Prostate gland (tissue), 2 donors: ENCODE results near the gene MADD. TPM values are rescaled to one million over a fixed set of nuclear protein-coding genes. Genes with fewer than 3 reads are reported as not detected.

Experiments
- DNase-seq: peaks from one replicate; pipeline ENCODE4 v3.0.0-alpha.2; 2019; ENCODE audit warnings: low spot score
- H3K27ac ChIP-seq, 2 donors: fragments of 200-600 bp; sonication (generic); 2 replicates each; pipeline ENCODE4 v1.5.1; 2017 to 2019
- H3K27me3 ChIP-seq: fragments of 200-600 bp; sonication (generic); replicated peaks from 2 replicates; pipeline ENCODE4 v1.5.1; 2019; ENCODE audit not compliant: insufficient read depth
- H3K36me3 ChIP-seq, 2 donors: fragments of 200-600 bp; sonication (generic); 1 replicate in 1 of 2; 2 replicates in 1 of 2; pipeline versions ENCODE4 v1.5.1 to v1.8.1; 2017 to 2019
- H3K4me1 ChIP-seq: fragments of 200-600 bp; sonication (generic); replicated peaks from 2 replicates; pipeline ENCODE4 v1.5.1; 2019
- H3K4me3 ChIP-seq, 2 donors: fragments of 200-600 bp; sonication (generic); 2 replicates each; pipeline ENCODE4 v1.5.1; 2017 to 2019
- H3K9me3 ChIP-seq: fragments of 200-600 bp; sonication (generic); 2 replicates; pipeline ENCODE4 v1.5.1; 2017
- CTCF ChIP-seq, 4 experiments: fragments of 200-600 bp in 2 of 4; fragments of 450-650 bp in 2 of 4; sonication (generic) in 2 of 4; IDR thresholded peaks; 1 replicate in 3 of 4; 2 replicates in 1 of 4; pipeline ENCODE4 v1.5.1; 2016 to 2019; ENCODE audit warnings: antibody characterized with exemption in 4 of 4, mild to moderate bottlenecking in 2 of 4, moderate library complexity in 2 of 4
- POLR2A ChIP-seq: fragments of 450-650 bp; IDR thresholded peaks from one replicate; pipeline ENCODE4 v1.6.1; 2016; ENCODE audit warnings: antibody characterized with exemption, mild to moderate bottlenecking
- POLR2AphosphoS5 ChIP-seq: sonication (generic); formaldehyde crosslinking; IDR thresholded peaks from one replicate; pipeline ENCODE4 v1.6.1; 2017; ENCODE audit warnings: antibody characterized with exemption
- WGBS: methylation state at CpG from one replicate; pipeline ENCODE4 v1.1.5; 2018; 5-methylcytosine and 5-hydroxymethylcytosine counted together
- intact Hi-C: fragments of 100-400 bp; cut with DNase I; formaldehyde crosslinking; loops from one replicate; pipeline ENCODE4 v1.14.2; 2022
- total RNA-seq, 2 donors: library from RNA; depleted of rRNA; stranded (reverse); fragments of >200 nt; gene quantifications; one replicate each; pipeline ENCODE4 v1.1.0, GENCODE V29; 2016

Gene MADD
- total RNA-seq, 2 donors from 2014 or later, result 53.6 to 87.3 TPM

- intact Hi-C loops, result no loop called here
- no peak overlapping the region for H3K27ac ChIP-seq
- no peaks in the 10 kb centered on the region for H3K36me3 ChIP-seq
- no peaks in the 10 kb centered on the region for H3K4me1 ChIP-seq
- no peaks in the 10 kb centered on the region for H3K27me3 ChIP-seq
- 67% methylated on average over 9 of the region's 9 CpGs for WGBS
- H3K4me3 ChIP-seq, result no peak overlapping the region
- DNase-seq, result no peak
- TF ChIP-seq POLR2AphosphoS5, result no peak
- TF ChIP-seq POLR2A, result no peak
- TF ChIP-seq CTCF (IDR thresholded peaks at IDR 0.05), result no peak
- no peaks in the 10 kb centered on the region for H3K9me3 ChIP-seq
Measured at GRCh38 chr11:47335733-47336132, 65.8 kb downstream of the MADD start.

GRCh38 chr11:47336595-47336994 is 66.7 kb downstream of the MADD start:
- Histone ChIP-seq H3K27ac (no peak overlapping the region), H3K9me3 (no peaks in the 10 kb centered on the region), H3K36me3 (no peaks in the 10 kb centered on the region), H3K27me3 (no peaks in the 10 kb centered on the region), H3K4me1 (no peaks in the 10 kb centered on the region), H3K4me3 (no peak overlapping the region)
- 96% methylated on average over 4 of the region's 4 CpGs for WGBS
- DNase-seq, result no peak
- no peak for TF ChIP-seq CTCF (IDR thresholded peaks at IDR 0.05)
- no peak for TF ChIP-seq POLR2AphosphoS5
- TF ChIP-seq POLR2A, result no peak
- intact Hi-C loops, result no loop called here

GRCh38 chr11:47337229-47337924 is 67.4 kb downstream of the MADD start:
- intact Hi-C loops, result no loop called here
- TF ChIP-seq POLR2A, result no peak
- no peaks in the 10 kb centered on the region for H3K4me1 ChIP-seq

GRCh38 chr11:47338396-47339241 is 68.7 kb downstream of the MADD start:
- Histone ChIP-seq H3K4me3 (no peak overlapping the region), H3K27ac (no peak overlapping the region), H3K4me1 (no peaks in the 10 kb centered on the region), H3K27me3 (no peaks in the 10 kb centered on the region), H3K36me3 (no peaks in the 10 kb centered on the region), H3K9me3 (no peaks in the 10 kb centered on the region)
- no peak for DNase-seq
- intact Hi-C loops, result no loop called here
- 98% methylated on average over 9 of the region's 27 CpGs for WGBS
- TF ChIP-seq POLR2A, result no peak
- no peak for TF ChIP-seq CTCF (IDR thresholded peaks at IDR 0.05)
- no peak for TF ChIP-seq POLR2AphosphoS5

More at GRCh38 chr11:47337229-47337924, 67.4 kb downstream of the MADD start:
- Histone ChIP-seq H3K27me3 (no peaks in the 10 kb centered on the region), H3K36me3 (no peaks in the 10 kb centered on the region), H3K9me3 (no peaks in the 10 kb centered on the region), H3K27ac (no peak overlapping the region), H3K4me3 (no peak overlapping the region)
- no peak for DNase-seq
- 88% methylated on average over 32 of the region's 34 CpGs for WGBS

GRCh38 chr11:47340010-47340409 is 70.1 kb downstream of the MADD start:
- WGBS, result 89% methylated on average over 9 of the region's 9 CpGs
- intact Hi-C loops, result no loop called here
- H3K4me3 ChIP-seq, result no peak overlapping the region
- H3K27me3 ChIP-seq, result no peaks in the 10 kb centered on the region
- no peaks in the 10 kb centered on the region for H3K36me3 ChIP-seq
- no peak for DNase-seq
- no peaks in the 10 kb centered on the region for H3K9me3 ChIP-seq
- no peak for TF ChIP-seq POLR2AphosphoS5
- no peak for TF ChIP-seq CTCF (IDR thresholded peaks at IDR 0.05)
- no peak for TF ChIP-seq POLR2A
- no peaks in the 10 kb centered on the region for H3K4me1 ChIP-seq
- no peak overlapping the region for H3K27ac ChIP-seq
